ENCODE measurements around the gene ZDHHC21.

GRCh38 chr9:14690948-14691730, 2.1 kb downstream of the ZDHHC21 start:
- TF ChIP-seq CTCF (IDR thresholded peaks at IDR 0.05) (no peak), POLR2A (IDR thresholded peaks at IDR 0.05) (no peak)
